ENCODE measurements around the gene ZNF106. TPM values are rescaled to one million over a fixed set of nuclear protein-coding genes. Genes with fewer than 3 reads are reported as not detected.

ZNF106 gene
- total RNA-seq, 2 experiments from 2014 or later, result 52.9 to 62.7 TPM

GRCh38 chr15:42474827-42475226 is 16.1 kb downstream of the ZNF106 start:
- H3K36me3 Mint-ChIP-seq (ENCODE audit: low read depth), result peaks cover 6% of the 10 kb centered on the region
- ATAC-seq (no peak), DNase-seq (no peak)
- H3K9me3 Mint-ChIP-seq (ENCODE audit: low read depth), result no peaks in the 10 kb centered on the region
- H3K4me1 Mint-ChIP-seq, result peaks cover 10% of the 10 kb centered on the region
- POLR2A ChIA-PET, result no interaction called here
- CTCF ChIA-PET, result interaction anchor here (0.6 to 1.0 kb wide), 4 partner anchors 13 to 1190 kb away, joined by 3 to 4 read pairs (median 3); no protein-coding TSS in a partner anchor
- intact Hi-C loops (cut with DNase I, micrococcal nuclease), result loop anchor here (5.0 to 10.0 kb wide), 3 partner anchors 200 to 390 kb away; partner anchors contain the start of genes GANC (in 2 of the 2) and TMEM87A (in 2 of the 2)
- no peak overlapping the region for H3K4me3 Mint-ChIP-seq
- no peak overlapping the region for H3K27ac Mint-ChIP-seq
- no peaks in the 10 kb centered on the region for H3K27me3 Mint-ChIP-seq

GRCh38 chr15:42471002-42471401 is 19.9 kb downstream of the ZNF106 start:
- POLR2A ChIA-PET, result no interaction called here
- H3K4me1 Mint-ChIP-seq, result peaks cover 4% of the 10 kb centered on the region
- intact Hi-C loops (cut with DNase I, micrococcal nuclease), result loop anchor here (5.0 to 10.0 kb wide), 3 partner anchors 196 to 386 kb away; partner anchors contain the start of genes GANC (in 2 of the 2) and TMEM87A (in 2 of the 2)

DNA sequence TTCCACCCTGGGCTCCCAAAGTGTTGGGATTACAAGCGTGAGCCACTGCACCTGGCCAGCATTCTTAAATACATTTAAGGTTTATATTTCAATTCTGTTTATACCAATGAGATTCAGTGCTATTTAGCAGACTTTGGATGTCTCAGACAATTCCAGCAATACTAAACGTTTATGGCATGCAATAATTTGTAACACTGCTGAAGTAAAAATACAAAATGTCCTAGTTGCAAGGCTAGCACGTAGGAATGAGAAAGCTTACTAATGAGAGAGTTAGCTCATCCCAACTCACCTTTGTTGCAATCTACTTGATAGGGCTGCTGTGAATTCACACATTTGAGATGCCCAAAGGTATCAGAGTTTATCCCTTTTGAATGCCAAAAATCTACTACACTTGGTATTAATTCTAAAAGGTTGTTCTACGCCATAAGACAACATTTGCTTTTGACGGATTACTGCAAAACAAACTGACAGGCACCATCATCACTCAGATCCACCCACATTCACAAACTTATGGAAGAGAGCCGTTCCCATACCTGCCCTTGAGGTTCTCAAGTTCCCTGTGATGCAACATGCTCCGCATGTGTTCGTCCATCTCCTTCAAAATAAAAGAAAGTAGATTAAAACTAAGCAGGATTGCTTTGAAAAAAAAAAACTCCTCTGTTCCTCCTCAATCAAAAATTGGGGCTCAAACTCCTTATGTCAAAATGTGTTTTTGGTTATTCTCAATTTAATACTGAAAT is 25.3 kb downstream of the ZNF106 start:
- no peaks in the 10 kb centered on the region for H3K9me3 Mint-ChIP-seq (ENCODE audit: low read depth)
- peaks cover 7% of the 10 kb centered on the region for H3K4me1 Mint-ChIP-seq
- DNase-seq (no peak), ATAC-seq (no peak)
- CTCF ChIA-PET, result interaction anchor here (0.9 kb wide), 1 partner anchor 8 kb away, joined by 3 read pairs; no protein-coding TSS in a partner anchor
- POLR2A ChIA-PET, result no interaction called here
- H3K27me3 Mint-ChIP-seq, result no peaks in the 10 kb centered on the region
- H3K4me3 Mint-ChIP-seq, result no peak overlapping the region
- H3K27ac Mint-ChIP-seq, result no peak overlapping the region
- peaks cover 21% of the 10 kb centered on the region for H3K36me3 Mint-ChIP-seq (ENCODE audit: low read depth)
- intact Hi-C loops (cut with DNase I, micrococcal nuclease), result no loop called here

More at GRCh38 chr15:42471002-42471401, 19.9 kb downstream of the ZNF106 start:
- Mint-ChIP-seq H3K27ac (no peak overlapping the region), H3K27me3 (no peaks in the 10 kb centered on the region), H3K9me3 (ENCODE audit: low read depth) (no peaks in the 10 kb centered on the region), H3K4me3 (no peak overlapping the region), H3K36me3 (ENCODE audit: low read depth) (peaks cover 10% of the 10 kb centered on the region)
- no peak for ATAC-seq
- CTCF ChIA-PET, result interaction anchor here (1.2 to 1.4 kb wide), 4 partner anchors 12 to 86 kb away, joined by 3 to 5 read pairs (median 3); partner anchors contain the start of gene ZNF106
- no peak for DNase-seq

DNA sequence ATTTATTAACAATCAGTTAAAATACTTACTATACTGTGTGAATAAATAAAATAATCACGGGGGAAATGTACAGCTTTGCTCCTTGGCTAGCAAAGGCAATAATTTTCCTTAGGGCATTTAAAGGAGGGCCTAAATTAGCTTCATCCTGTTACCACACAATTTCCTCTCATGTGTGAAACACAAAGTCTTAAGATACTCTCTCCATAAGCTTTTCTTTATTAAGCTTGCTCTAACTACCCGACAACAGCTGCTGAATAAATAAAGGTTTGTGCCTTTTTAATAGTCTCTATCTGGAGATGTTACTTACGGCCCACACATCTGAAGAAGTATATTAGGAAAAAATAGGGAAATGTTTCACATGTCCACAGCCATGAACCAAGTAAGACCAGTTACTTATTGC is 29.7 kb downstream of the ZNF106 start:
- ChIA-PET CTCF (interaction anchor here (0.7 to 1.2 kb wide), 4 partner anchors 9 to 14 kb away, joined by 3 to 7 read pairs (median 3); no protein-coding TSS in a partner anchor), POLR2A (no interaction called here)
- Mint-ChIP-seq H3K4me1 (peaks cover 12% of the 10 kb centered on the region), H3K36me3 (ENCODE audit: low read depth) (peaks cover 20% of the 10 kb centered on the region), H3K4me3 (no peak overlapping the region), H3K27me3 (no peaks in the 10 kb centered on the region), H3K9me3 (ENCODE audit: low read depth) (no peaks in the 10 kb centered on the region), H3K27ac (no peak overlapping the region)
- no peak for ATAC-seq
- DNase-seq, result no peak
- intact Hi-C loops (cut with DNase I, micrococcal nuclease), result no loop called here

- intact Hi-C loops (cut with DNase I, micrococcal nuclease), result no loop called here
- no peaks in the 10 kb centered on the region for H3K27me3 Mint-ChIP-seq
- no peak overlapping the region for H3K27ac Mint-ChIP-seq
- CTCF ChIA-PET, result interaction anchor here (0.6 to 1.4 kb wide), 3 partner anchors 8 to 14 kb away, joined by 3 to 4 read pairs (median 3); no protein-coding TSS in a partner anchor
- DNase-seq (no peak), ATAC-seq (peak; percentile 23)
- peaks cover 7% of the 10 kb centered on the region for H3K36me3 Mint-ChIP-seq (ENCODE audit: low read depth)
- H3K9me3 Mint-ChIP-seq (ENCODE audit: low read depth), result no peaks in the 10 kb centered on the region
- H3K4me1 Mint-ChIP-seq, result peaks cover 8% of the 10 kb centered on the region
- H3K4me3 Mint-ChIP-seq, result no peak overlapping the region
- POLR2A ChIA-PET, result interaction anchor here (0.6 kb wide), 1 partner anchor 18 kb away, joined by 4 read pairs; no protein-coding TSS in a partner anchor
Observed at GRCh38 chr15:42457445-42458442, 33.2 kb downstream of the ZNF106 start.

GRCh38 chr15:42456971-42457370 is 34.0 kb downstream of the ZNF106 start:
- POLR2A ChIA-PET, result interaction anchor here (0.5 to 0.6 kb wide), 2 partner anchors 102 to 404 kb away, joined by 4 to 5 read pairs; no protein-coding TSS in a partner anchor
- H3K9me3 Mint-ChIP-seq (ENCODE audit: low read depth), result no peaks in the 10 kb centered on the region
- H3K36me3 Mint-ChIP-seq (ENCODE audit: low read depth), result peaks cover 9% of the 10 kb centered on the region
- DNase-seq (no peak), ATAC-seq (no peak)
- no peak overlapping the region for H3K4me3 Mint-ChIP-seq
- intact Hi-C loops (cut with DNase I, micrococcal nuclease), result no loop called here
- H3K4me1 Mint-ChIP-seq, result peaks cover 8% of the 10 kb centered on the region
- H3K27me3 Mint-ChIP-seq, result no peaks in the 10 kb centered on the region
- H3K27ac Mint-ChIP-seq, result no peak overlapping the region
- CTCF ChIA-PET, result interaction anchor here (1.1 kb wide), 1 partner anchor 9 kb away, joined by 3 read pairs; no protein-coding TSS in a partner anchor

GRCh38 chr15:42456531-42456930 is 34.4 kb downstream of the ZNF106 start:
- Mint-ChIP-seq H3K27me3 (no peaks in the 10 kb centered on the region), H3K27ac (no peak overlapping the region), H3K36me3 (ENCODE audit: low read depth) (peaks cover 12% of the 10 kb centered on the region), H3K4me1 (peaks cover 8% of the 10 kb centered on the region), H3K9me3 (ENCODE audit: low read depth) (no peaks in the 10 kb centered on the region), H3K4me3 (no peak overlapping the region)
- POLR2A ChIA-PET, result interaction anchor here (0.5 to 0.6 kb wide), 2 partner anchors 102 to 404 kb away, joined by 4 to 5 read pairs; no protein-coding TSS in a partner anchor
- intact Hi-C loops (cut with DNase I, micrococcal nuclease), result no loop called here
- CTCF ChIA-PET, result no interaction called here
- ATAC-seq (no peak), DNase-seq (no peak)

- DNase-seq, result no peak
- ATAC-seq, result no peak
- Mint-ChIP-seq H3K4me1 (peaks cover 2% of the 10 kb centered on the region), H3K9me3 (ENCODE audit: low read depth) (no peaks in the 10 kb centered on the region), H3K4me3 (no peak overlapping the region), H3K27ac (no peak overlapping the region), H3K36me3 (ENCODE audit: low read depth) (peaks cover 26% of the 10 kb centered on the region), H3K27me3 (no peaks in the 10 kb centered on the region)
- intact Hi-C loops (cut with DNase I, micrococcal nuclease), result no loop called here
- ChIA-PET CTCF (interaction anchor here (0.6 kb wide), 1 partner anchor 171 kb away, joined by 4 read pairs; no protein-coding TSS in a partner anchor), POLR2A (no interaction called here)
Observed at GRCh38 chr15:42453826-42454225, 37.1 kb downstream of the ZNF106 start.

DNA sequence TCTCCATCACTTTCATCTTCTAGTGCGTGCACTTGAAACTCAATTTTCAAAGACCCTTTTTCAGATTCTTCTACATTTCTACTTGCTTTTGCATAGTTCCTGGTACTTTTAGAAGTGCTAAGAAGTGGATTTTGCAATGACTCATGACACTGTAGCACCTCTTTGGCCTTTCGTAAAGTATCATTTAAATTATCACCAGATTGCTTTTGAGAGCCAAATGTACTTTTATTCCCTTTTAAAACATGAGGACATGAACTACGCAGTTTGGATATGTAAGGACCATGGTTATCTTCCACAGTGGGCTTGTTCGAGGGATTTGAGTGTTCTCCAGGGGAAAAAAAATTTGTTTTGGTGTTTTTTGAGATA is 40.5 kb downstream of the ZNF106 start:
- CTCF ChIA-PET, result interaction anchor here (0.6 kb wide), 1 partner anchor 118 kb away, joined by 3 read pairs; no protein-coding TSS in a partner anchor
- POLR2A ChIA-PET, result interaction anchor here (0.8 kb wide), 1 partner anchor 9 kb away, joined by 3 read pairs; no protein-coding TSS in a partner anchor
- Mint-ChIP-seq H3K4me1 (no peaks in the 10 kb centered on the region), H3K4me3 (no peak overlapping the region), H3K9me3 (ENCODE audit: low read depth) (no peaks in the 10 kb centered on the region), H3K36me3 (ENCODE audit: low read depth) (peaks cover 29% of the 10 kb centered on the region), H3K27ac (no peak overlapping the region), H3K27me3 (no peaks in the 10 kb centered on the region)
- no peak for DNase-seq
- intact Hi-C loops (cut with DNase I, micrococcal nuclease), result no loop called here
- ATAC-seq, result no peak

DNA sequence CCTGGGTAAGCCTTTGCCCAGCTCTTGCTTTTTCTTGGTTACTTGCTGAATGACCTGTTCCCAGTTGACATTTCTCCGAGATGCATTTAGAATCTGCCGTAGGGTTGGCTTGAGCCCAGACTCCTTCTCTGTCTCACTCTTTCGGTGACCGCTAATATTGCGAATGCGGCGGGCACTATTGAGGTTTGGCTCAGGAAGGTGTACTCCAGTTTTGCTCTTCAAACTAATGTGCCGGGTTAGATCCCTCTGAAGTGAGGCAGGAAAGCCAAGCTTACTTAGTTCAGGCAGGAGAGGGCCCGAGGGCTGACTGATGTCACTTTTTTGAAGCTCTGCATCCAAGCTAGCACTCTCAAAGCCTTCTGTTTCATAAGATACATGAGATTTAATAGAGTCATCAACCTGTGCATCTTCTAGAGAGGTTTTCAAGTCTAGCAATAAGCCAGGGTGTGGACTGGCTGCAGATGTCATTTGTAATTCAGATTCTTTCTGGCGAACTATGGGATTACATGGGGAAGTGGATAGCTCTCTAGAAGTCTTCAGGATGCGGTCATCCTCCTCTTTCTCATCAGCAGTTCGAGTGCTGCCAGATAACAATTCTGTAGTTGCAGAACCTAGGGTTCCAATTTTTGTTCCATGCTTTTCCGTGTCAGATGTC is 41.0 kb downstream of the ZNF106 start:
- no peaks in the 10 kb centered on the region for H3K27me3 Mint-ChIP-seq

More for the DNA sequence above, 41.0 kb downstream of the ZNF106 start:
- ATAC-seq (no peak), DNase-seq (no peak)
- intact Hi-C loops (cut with DNase I, micrococcal nuclease), result no loop called here
- Mint-ChIP-seq H3K27ac (no peak overlapping the region), H3K4me3 (no peak overlapping the region), H3K36me3 (ENCODE audit: low read depth) (peaks cover 33% of the 10 kb centered on the region), H3K9me3 (ENCODE audit: low read depth) (no peaks in the 10 kb centered on the region), H3K4me1 (no peaks in the 10 kb centered on the region)
- POLR2A ChIA-PET, result interaction anchor here (0.8 kb wide), 1 partner anchor 9 kb away, joined by 3 read pairs; no protein-coding TSS in a partner anchor
- CTCF ChIA-PET, result no interaction called here

Measured in activated CD4-positive, alpha-beta T cell treated with anti-CD3 and anti-CD28 coated beads for 36 hours (primary cell).